Measurements from ENCODE around the gene DSG2.
A peak's percentile ranks its signal among the peaks of the same experiment; 100 is the strongest.

DSG2 gene

DNA sequence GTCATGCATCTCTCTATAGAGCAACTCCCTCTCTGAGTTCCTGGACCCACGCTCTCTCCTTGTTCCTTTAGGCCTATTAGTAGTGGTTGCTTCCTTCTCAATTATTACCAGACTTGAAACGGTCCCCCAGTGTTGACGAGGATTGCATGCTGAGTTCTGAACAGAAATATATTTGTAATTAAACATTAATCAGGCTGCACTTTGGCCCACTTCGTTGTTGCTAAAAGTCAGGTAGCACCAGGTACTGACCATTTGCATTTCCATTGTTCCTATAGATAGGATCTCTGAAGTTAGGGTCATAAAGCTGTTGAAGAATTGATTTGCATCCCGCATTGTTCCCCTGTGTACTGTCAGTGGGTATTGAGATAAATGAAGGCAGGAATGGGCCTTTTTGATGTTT, 56.8 kb downstream of the DSG2 start:
- DNase-seq (ENCODE audit: low read depth) = no peak
- H3K4me3 ChIP-seq (ENCODE audit: low read length) = no peak overlapping the region
- TF ChIP-seq, protein P1, sequence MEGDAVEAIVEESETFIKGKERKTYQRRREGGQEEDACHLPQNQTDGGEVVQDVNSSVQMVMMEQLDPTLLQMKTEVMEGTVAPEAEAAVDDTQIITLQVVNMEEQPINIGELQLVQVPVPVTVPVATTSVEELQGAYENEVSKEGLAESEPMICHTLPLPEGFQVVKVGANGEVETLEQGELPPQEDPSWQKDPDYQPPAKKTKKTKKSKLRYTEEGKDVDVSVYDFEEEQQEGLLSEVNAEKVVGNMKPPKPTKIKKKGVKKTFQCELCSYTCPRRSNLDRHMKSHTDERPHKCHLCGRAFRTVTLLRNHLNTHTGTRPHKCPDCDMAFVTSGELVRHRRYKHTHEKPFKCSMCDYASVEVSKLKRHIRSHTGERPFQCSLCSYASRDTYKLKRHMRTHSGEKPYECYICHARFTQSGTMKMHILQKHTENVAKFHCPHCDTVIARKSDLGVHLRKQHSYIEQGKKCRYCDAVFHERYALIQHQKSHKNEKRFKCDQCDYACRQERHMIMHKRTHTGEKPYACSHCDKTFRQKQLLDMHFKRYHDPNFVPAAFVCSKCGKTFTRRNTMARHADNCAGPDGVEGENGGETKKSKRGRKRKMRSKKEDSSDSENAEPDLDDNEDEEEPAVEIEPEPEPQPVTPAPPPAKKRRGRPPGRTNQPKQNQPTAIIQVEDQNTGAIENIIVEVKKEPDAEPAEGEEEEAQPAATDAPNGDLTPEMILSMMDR (conservative IDR thresholded peaks at IDR 0.05; ENCODE audit: low read depth, low read length) = no peak

- TF ChIP-seq, protein P1 (conservative IDR thresholded peaks at IDR 0.05; ENCODE audit: low read depth, low read length) = peak; percentile 76
- peak; percentile 37 for DNase-seq (ENCODE audit: low read depth)
- no peak overlapping the region for H3K4me3 ChIP-seq (ENCODE audit: low read length)
Measured at GRCh38 chr18:31555971-31556747, 58.2 kb downstream of the DSG2 start.

DNA sequence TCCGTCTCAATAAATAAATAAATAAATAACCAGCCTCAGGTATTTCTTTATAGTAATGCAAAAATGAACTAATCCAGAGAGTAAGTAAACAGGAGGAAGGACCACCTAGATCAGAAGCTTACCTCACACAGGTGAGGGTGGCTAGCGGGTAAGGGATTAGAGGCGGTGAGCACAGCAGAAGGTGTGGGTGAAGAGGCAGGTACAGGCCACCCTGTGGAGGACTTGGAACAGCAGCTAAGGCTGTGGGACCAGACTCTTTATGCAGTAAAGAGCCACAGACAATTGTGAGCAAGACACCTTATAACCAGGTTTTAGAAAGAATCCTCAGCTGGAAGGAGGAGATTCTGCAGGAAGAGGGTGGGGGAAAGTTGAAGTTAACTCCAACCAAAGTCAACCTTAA, 59.5 kb downstream of the DSG2 start:
- TF ChIP-seq, protein P1 (conservative IDR thresholded peaks at IDR 0.05; ENCODE audit: low read depth, low read length) = no peak
- no peak overlapping the region for H3K4me3 ChIP-seq (ENCODE audit: low read length)
- DNase-seq (ENCODE audit: low read depth) = no peak

GRCh38 chr18:31558567-31558966, 60.6 kb downstream of the DSG2 start:
- TF ChIP-seq, protein P1 (conservative IDR thresholded peaks at IDR 0.05; ENCODE audit: low read depth, low read length) = no peak
- H3K4me3 ChIP-seq (ENCODE audit: low read length) = no peak overlapping the region
- DNase-seq (ENCODE audit: low read depth) = no peak

GRCh38 chr18:31562726-31563125, 64.7 kb downstream of the DSG2 start:
- H3K4me3 ChIP-seq (ENCODE audit: low read length) = no peak overlapping the region
- peak; percentile 77 for DNase-seq (ENCODE audit: low read depth)
- TF ChIP-seq, protein P1 (conservative IDR thresholded peaks at IDR 0.05; ENCODE audit: low read depth, low read length) = no peak

- no peak for DNase-seq (ENCODE audit: low read depth)
Measured at GRCh38 chr18:31563778-31564177, 65.8 kb downstream of the DSG2 start.

More at GRCh38 chr18:31563778-31564177, 65.8 kb downstream of the DSG2 start:
- TF ChIP-seq, protein P1 (conservative IDR thresholded peaks at IDR 0.05; ENCODE audit: low read depth, low read length) = peak; percentile 9
- no peak overlapping the region for H3K4me3 ChIP-seq (ENCODE audit: low read length)

Data from retinal pigment epithelial cell (primary cell).